ENCODE measurements around the gene KRT39. TPM values are rescaled to one million over a fixed set of nuclear protein-coding genes. Genes with fewer than 3 reads are reported as not detected.
A peak's percentile ranks its signal among the peaks of the same experiment; 100 is the strongest.

The KRT39 gene
- total RNA-seq, 1 experiment from 2014 or later = not detected

DNA sequence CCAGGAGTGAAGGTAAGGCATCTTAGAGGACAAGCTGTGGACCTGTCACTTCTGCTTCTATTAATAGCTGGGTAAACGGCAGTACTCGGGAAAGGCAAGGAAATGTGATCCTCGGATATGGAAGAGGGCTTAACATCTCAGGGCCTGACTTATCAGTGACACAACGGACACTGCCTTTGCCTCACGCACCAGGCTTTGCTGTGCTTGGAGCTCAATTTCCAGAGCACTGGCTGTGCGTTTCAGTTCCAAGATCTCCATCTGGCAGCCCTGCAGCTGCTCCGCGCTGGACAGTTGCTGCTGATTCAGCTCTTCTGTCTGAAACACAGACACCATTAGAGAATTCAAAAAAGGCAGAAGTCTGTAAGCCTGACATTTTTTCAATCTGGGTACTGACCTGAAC is 13.8 kb upstream of the KRT39 start:
- no peak for DNase-seq (ENCODE audit: low read depth)

DNA sequence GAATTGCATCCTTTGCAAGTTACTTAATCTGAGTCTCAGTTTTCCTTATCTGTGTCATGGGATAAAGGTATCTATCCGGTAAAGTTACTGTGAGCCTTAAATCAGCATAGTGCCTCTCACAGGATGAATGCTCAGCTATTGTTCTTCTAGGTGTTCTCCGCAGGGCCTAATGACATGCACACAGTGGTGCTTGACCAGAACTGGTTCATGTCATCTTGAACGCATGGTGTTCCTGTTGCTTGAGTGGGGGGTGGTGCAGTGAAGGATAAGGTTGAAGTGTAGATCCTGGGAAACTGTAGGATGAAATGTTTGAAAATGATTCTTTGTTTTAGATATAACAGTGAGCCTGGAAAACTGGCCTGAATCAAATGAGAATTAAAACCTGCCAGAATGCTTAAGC is 13.4 kb upstream of the KRT39 start:
- DNase-seq (ENCODE audit: low read depth) = no peak

DNA sequence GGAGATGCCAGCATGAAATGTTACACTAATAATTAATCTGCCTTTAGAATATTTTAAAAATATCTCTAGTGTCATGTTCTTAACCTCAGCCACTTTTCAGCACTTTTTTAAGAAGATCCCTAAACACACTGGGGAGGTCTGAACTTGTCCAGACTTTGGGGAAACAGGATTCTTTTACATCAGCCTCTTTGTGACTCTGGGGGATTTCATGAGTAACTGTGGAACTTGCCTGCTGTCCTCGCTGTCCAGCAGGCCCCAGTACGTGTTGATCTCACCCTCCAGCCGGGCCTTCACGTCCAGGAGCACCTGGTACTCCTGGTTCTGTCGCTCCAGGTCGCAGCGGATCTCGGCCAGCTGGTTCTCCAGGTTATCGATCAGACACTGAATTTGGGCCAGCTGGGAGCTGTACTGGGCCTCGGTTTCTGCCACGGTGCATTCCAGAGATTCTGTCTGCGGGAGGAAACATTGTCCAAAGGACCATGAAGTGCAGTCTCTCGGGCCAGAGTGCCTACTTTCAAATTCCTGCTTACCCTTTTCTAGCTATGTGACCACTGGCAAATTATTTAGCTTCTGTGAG is 11.9 kb upstream of the KRT39 start:
- DNase-seq (ENCODE audit: low read depth) = no peak

DNA sequence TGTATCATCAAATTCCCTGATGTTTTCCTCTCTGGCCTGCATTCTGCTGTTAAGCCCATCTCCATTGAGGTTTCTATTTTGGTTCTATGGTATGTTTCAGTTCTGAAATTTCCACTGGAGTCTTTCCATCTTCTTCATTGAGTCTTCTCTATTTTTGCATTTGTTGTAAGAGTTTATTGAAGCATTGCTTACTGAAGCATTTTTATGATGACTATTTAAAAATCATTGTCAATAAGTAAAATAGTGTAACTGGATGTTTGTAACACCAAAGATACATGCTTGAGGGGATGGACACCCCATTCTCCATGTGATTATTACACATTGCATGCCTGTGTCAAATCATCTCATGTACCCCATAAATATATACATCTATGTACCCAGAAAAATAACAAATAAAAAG is 8.8 kb upstream of the KRT39 start:
- no peak for DNase-seq (ENCODE audit: low read depth)

DNA sequence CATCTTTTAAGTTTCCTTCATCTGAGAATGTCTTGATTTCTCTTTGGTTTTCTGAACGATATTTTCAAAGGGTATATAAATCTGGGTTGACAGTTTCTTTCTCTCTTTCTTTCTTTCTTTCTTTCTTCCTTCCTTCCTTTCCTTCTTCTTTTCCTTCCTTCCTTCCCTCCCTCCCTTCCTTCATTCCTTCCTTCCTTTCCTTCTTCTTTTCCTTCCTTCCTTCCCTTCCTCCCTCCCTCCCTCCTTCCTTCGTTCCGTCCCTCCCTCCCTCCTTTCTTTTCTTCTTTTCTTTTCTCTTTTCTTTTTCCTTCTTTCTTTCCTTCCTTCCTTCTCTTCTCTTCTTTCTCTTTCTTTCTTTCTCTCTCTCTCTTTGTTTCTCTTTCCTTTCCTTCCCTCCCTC is 7.6 kb upstream of the KRT39 start:
- DNase-seq (ENCODE audit: low read depth) = no peak

DNA sequence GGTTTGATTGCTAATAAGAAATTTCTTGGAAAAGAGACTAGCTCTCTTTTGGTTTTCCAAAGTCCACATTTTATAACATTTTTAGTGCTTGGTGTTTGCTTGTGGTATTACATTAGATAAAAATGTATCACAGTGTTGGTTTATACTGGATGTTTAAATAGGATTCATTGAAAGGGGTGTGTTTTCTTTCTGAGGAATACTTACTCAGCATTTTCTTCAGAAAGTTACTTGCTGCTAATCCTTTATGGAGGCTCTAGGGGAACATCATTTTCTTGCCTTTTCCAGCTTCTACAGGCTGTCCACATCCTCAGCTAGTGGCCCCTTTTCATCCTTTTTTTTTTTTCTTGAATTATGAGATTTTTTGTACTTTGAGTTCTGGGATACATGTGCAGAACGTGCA is 834 bp upstream of the KRT39 start:
- DNase-seq (ENCODE audit: low read depth) = no peak

DNA sequence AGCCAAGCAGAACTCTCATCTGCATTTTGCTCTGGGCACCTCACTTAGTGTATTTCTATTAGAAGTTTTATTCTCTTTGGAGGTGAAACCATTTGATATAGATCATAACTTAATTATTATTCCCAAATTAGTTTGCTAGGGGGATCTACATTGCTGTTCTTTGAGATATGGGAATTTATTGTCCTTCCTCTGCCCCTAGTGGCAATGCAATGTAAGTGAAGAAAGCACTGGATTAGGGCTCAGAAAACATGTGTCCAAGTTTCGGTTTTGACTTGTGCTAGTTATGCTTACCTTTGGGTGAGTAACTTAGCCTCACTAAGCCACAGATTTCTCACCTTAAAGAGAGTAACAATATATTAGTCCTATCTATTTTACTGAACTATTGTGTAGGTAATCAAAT is 2.9 kb downstream of the KRT39 start:
- peak; percentile 51 for DNase-seq (ENCODE audit: low read depth)

DNA sequence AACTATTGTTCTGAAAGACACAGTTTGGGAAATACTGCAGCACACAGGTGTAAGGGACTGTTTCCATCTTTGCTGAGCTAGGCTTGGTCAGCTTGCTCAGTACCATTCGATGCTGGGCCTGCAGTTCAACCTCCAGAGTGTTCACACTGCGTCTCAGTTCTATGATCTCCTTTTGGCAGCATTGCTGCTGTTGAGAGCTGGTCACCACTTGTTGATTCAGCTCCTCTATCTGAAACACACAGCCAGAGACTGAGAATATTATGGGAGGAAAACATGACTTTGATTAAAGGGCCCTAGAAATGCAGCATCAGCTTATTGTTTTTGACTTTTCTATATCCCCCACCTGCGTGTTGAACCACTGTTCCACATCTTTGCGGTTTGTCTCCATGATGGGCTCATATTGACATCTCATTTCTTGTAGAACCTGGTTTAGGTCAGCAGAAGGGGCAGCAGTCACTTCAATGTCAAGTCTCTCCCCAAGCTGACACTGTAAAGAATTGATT is 4.6 kb downstream of the KRT39 start:
- DNase-seq (ENCODE audit: low read depth) = no peak

DNA sequence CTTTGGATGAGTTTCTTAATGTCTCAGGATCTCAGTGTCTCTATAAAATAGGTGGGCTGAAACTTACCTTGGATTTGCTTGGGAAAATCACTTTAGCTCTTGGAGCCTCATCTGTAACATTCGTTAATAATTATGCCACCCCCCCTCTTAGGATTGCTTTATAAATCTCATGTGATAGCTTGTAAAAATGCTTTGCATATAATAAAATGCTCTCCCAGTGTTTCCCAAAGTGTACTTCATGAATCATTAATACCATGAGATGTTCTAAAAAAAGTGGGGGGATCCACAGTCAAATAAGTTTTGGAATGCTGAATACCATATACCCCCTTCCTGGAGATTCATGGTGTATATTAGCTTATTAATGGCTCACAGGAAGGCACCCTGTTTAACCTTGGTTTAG is 5.2 kb downstream of the KRT39 start:
- DNase-seq (ENCODE audit: low read depth) = no peak

DNA sequence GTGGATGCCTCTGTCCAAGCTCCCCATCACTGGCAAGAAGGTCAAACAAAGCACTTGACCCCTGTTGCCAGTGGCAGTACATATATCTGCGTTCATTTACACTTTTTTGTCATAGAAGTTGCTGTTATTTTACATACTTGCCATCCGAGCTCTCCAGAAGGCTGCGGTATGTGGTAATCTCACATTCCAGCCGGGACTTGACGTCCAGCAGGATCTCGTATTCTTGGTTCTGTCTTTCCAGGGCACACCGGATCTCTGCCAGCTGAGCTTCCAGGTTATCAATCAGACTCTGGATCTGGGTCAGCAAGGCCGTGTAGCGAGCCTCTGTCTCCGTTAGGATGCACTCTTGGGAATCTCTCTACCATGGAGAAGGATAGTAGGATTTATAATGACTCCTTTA is 6.6 kb downstream of the KRT39 start:
- no peak for DNase-seq (ENCODE audit: low read depth)

DNA sequence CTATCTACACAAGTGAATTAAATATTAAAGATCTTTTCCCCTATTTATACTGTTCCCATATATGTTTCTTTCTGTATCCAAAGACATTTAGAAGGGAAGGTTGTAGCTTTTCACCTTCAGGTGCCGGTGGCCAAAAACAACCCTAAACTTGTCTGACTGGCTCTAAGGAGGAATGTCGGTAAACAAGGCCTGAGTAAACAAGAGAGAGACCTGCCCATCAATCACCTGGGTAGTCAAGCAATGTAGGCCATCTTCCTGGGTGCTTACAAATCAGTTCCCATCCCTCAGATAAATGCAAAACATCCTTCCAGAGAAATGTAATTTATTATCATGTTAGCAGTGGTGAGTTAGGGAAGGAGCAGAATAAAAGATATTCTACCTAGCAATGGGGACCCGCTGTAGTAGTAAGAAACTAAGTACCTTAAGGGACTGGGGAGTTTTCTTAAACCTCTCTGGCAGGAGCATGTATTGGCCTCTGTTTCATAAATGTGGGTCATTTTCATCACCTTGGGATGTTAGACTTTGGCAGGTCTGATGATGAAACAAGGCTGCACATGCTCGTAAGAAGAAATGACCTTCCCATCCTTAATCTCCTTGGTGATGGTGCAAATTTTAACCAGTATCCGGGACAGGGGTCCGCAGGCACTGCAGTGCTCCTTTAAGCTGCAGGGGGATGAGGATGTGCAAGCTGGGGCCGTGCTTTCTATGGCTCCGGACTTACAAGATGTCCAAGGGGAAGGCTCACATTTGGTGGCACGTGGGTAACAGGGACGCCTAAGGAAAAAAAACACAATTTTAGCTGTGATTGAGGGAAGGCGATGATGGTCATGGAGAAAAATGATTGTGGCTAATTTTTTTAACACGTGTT is 8.4 kb downstream of the KRT39 start:
- DNase-seq (ENCODE audit: low read depth) = no peak

DNA sequence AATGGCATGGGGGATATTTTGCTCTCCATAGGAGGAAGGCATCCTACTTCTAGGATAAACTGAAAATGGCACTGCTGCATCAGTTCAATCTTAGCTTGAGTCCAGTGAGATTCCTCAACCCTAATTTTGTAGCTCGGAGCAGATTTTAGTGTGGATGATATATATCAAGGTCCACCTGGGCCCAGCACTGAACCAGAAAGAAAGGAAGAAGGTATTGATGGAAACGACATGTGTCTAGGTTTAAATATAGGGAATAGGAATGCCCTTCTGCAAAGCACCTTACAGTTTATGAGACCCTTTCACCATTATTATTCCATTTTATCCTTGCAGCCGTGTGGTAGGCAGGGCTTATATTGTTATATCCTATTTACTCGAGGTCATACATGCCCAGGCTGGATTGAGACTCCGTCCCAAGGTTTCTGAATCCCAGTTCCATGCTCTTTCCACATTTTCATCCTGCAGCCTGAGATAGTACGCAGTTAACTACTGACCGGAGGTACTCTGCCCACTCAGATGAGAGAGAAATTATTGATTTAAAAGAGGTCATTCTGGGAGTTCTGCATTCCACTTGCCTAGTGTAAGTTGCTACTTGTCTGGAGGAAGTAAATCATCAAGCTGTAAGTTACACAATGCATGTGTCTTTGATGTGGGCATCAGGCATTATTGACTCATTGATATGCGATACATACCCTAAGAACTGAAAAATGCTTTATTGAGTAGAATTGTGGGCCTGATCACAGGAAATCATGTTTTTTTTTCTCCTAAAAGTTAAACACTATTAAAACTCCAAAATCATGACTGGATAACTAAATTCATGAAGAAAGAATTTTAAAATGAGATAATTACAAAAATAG is 10.1 kb downstream of the KRT39 start:
- peak; percentile 94 for DNase-seq (ENCODE audit: low read depth)

DNA sequence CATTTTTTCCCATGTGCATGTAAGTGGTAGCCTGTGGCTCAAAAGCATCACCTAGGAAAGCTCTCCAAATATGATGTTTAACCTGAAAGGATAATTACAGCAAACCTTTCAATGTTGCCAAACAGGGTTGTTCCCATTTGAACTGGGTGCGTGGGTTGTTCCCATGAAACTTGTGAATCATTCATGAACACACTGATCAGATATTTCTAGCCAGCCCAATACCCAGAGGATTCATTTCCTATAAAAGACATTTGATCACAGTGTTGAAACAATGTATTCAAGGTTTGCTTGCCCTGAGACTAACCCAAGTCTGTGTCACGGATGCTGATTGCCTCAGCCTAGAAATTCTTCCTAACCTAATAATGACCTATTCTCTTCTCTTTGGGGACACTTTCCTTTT is 12.9 kb downstream of the KRT39 start:
- DNase-seq (ENCODE audit: low read depth) = peak; percentile 69

DNA sequence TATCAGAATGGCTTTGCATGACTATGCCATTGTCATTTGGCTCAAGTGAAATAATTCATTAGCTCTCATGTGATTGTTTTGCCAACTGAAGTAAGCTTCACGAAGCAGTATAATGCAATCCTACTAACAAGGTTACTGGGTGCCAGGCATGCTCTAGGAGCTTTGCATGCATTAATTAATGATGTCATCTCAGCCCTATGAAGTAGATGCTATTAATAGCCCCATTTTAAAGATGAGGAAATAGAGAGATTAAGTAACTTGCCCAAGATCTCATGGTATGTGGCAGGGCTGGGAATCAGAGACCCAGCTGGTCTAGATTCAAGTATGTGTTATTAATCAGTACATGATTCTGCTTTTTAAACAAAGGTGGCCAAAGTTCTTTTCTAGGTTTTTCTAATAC is 14.1 kb downstream of the KRT39 start:
- DNase-seq (ENCODE audit: low read depth) = no peak

DNA sequence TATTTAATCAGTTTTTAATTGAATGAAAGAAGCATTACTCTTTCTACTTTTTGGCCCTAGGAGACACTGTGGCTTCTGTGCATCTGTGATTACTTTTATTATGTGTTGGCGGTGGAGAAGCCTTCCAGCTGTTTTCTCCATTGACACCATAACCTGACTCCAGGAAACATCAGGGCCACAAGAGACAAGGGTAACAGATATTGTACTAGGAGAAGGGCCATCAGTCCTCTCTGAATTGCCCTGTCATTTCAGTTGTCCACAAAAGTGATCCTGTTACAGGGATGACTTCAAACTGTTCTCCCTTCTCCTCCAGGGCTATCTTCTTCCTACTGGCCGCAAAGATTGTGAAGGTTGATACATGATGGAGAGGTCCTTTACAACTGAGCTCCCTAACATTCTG is 14.6 kb downstream of the KRT39 start:
- no peak for DNase-seq (ENCODE audit: low read depth)

DNA sequence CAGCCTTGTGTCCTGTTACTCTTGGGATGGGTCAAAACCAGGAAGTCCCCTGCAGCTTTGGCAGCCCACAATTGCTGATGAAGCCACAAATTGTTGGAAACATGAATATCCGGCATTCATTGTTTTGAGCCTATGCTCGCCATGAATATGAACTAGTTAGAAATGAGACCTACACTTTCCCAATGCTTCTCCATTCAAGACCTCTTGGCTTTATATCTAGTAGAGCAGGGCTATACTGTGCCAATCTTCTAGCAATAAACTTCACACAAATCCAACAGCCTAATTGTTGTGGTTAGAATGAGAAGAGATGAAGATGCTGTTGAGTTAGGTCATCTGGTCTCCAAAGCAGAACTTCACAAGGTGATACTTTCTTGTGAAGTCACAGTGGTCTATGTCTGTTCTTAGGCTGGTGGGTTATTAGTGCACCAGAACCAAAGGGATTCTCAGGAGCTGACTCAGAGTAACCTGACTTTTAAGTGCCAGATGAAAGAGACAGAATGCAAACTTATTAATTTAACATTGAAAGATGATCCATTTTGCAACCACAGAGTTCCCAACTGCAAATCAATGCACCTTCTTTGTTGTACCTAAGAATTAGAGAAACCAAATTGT is 15.6 kb downstream of the KRT39 start:
- no peak for DNase-seq (ENCODE audit: low read depth)

DNA sequence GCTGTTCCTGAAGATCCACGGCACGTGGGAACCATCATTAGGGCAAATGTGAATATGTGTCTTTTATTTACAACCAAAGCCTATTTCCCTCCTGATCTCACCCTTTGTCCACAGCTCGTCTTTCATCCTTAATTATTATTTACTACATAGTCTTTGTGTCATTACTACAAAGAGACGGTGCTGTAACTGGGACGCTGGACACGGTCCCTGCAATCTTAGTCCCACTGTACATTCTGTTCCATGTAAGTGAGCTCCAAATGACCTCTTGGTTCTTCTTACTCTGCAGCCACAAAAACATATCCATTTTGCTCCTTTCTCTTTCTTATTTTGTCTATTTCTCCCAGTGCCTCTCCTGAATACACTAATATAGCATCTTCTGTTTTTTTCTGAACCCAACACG is 16.6 kb downstream of the KRT39 start:
- no peak for DNase-seq (ENCODE audit: low read depth)

DNA sequence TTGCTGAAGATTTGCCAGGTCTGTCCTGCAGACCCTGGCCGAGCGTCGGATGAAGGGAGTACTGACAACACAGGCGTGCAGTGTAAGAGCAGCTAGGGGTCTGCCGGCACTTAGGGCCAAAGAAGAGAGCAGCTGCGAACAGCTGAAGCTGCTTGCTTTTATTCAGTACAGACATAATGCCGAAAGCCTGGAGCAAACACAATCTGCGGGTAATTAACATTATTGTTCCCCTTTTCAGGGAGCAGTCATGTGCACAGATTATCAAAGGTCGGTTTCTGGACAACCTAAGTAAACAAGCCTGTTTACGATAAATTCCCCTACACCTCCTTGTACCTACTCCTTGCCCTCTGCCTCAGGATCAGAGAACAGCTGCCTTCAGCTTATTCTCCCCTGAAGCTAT is 17.3 kb downstream of the KRT39 start:
- DNase-seq (ENCODE audit: low read depth) = no peak

DNA sequence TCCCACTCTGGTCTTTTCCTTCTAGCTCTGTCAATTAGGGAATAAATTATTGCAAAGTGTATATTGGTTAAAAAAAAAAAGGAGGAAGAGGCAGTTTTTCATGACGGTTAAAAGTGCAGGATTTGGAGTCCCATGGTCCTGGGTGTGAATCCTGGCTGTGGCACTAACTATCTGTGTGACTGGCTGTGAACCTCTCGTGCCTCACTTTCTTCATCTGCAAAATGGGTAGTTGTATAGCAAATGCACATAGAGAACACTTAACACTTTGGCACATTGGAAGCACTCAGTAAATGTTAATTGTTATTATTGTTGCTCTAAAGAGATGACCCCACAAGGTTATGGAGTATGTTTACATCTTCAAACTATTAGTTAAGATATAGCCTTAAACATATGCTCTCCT is 18.8 kb downstream of the KRT39 start:
- no peak for DNase-seq (ENCODE audit: low read depth)

DNA sequence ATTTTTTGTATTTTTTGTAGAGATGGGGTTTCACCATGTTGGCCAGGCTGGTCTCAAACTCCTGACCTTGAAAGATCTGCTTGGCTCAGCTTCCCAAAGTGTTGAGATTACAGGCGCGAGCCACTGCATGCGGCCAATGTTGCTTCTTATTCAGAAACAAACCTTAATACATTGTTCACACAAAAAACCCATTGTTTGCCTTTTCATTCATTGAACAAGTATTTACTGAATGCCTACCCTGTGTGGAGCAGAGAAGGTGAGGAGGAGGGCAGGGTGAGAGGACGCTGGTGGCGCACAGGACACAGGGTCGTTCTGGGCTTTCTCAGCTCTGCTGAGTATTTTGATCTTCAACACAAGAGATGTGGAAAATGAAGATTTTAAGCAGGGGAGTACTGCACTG is 21.3 kb downstream of the KRT39 start:
- DNase-seq (ENCODE audit: low read depth) = no peak

DNA sequence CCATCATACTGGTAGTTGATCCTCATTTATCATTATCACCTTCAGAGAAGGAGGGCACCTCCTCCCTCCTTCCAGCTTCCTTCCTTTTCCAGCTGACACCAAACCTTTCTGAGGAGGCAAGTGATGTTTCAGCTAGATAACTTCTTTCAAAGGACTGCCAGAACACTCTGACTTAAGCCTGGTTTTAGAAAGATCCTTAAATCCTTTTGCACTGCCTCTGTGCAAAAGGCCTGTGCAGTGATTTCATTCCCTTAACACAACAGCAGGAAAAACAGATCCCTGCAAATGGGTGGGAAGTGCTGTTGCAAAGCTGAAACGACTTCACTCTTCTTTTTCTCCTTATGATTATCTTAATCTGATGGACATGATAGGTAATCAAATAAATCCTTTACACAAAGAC is 22.2 kb downstream of the KRT39 start:
- DNase-seq (ENCODE audit: low read depth) = no peak

DNA sequence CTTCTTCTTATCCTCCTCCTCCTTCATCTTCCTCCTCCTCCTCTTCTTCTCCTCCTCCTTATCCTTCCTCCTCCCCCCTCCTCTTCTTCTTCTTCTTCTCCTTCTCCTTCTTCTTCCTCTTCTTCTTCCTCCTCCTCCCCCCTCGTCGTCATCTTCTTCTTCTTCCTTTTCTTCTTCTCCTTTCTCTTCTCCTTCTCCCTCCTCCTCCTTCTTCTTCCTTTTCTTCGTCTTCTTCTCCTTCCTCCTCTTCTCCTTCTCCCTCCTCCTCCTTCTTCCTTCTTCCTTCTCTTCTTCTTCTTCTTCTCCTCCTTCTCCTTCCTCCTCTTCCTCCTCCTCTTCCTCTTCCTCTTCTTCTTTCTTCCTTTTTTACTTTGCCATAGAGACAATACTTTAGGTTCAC is 24.2 kb downstream of the KRT39 start:
- no peak for DNase-seq (ENCODE audit: low read depth)

Data from HT1080 (cell line).